ENCODE results near the gene SPIRE1.

DNA sequence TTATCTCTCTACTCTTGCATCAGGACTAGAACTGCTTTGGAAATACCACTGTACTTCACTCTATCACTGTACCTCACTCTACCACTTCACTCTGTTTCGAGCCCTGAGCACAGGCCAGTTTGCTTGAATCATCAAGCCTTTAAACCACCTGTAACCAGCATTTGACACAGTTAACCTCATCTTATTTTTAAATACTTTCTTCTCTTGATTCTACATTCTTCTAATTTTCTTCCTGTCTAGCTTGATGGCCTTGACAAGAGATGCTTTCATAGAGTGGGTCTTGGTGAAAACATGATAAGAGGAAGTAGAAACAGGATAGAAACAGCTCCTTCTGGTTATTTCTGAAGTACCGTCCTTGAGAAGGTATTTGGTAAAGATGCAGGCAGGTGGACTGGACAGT is 78.1 kb downstream of the SPIRE1 start:
- TF ChIP-seq, protein P1, sequence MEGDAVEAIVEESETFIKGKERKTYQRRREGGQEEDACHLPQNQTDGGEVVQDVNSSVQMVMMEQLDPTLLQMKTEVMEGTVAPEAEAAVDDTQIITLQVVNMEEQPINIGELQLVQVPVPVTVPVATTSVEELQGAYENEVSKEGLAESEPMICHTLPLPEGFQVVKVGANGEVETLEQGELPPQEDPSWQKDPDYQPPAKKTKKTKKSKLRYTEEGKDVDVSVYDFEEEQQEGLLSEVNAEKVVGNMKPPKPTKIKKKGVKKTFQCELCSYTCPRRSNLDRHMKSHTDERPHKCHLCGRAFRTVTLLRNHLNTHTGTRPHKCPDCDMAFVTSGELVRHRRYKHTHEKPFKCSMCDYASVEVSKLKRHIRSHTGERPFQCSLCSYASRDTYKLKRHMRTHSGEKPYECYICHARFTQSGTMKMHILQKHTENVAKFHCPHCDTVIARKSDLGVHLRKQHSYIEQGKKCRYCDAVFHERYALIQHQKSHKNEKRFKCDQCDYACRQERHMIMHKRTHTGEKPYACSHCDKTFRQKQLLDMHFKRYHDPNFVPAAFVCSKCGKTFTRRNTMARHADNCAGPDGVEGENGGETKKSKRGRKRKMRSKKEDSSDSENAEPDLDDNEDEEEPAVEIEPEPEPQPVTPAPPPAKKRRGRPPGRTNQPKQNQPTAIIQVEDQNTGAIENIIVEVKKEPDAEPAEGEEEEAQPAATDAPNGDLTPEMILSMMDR (IDR thresholded peaks at IDR 0.05), result no peak
- TF ChIP-seq POLR2A (IDR thresholded peaks at IDR 0.05), result no peak

All from Peyer's patch (tissue), 4 donors.